PFSK-1 (cell line): ENCODE measurements around the gene PTH1R.

Source experiments
- POLR2AphosphoS5 ChIP-seq: IDR thresholded peaks from 2 replicates; pipeline ENCODE4 v1.6.1; 2012; ENCODE audit warnings: low read depth, mild to moderate bottlenecking, control low read depth, low read length, moderate library complexity
- SIN3A ChIP-seq: IDR thresholded peaks from 2 replicates; pipeline ENCODE4 v1.6.1; 2012; ENCODE audit warnings: mild to moderate bottlenecking, low read length, moderate library complexity, borderline replicate concordance; ENCODE audit not compliant: insufficient read depth

GRCh38 chr3:46869440-46869839 is 8.1 kb upstream of the PTH1R start:
- TF ChIP-seq POLR2AphosphoS5 (no peak), SIN3A (no peak)
